GM21526 (cell line): ENCODE measurements around the gene NEU1.
"Not testable (repeated sequence)": the region's sequence is repeated elsewhere in the genome, so short reads cannot be mapped to it uniquely, and the experiment has no call there.

Experiments
- ATAC-seq: cut with Tn5 transposase; IDR thresholded peaks from one replicate; pipeline ENCODE4 v1.9.1; 2021; ENCODE audit warnings: moderate library complexity; ENCODE audit not compliant: unreplicated experiment, low FRiP score

Gene NEU1

GRCh38 chr6:31822036-31822821 lies 40.4 kb downstream of the NEU1 start:
- ATAC-seq: no peak

- ATAC-seq: no peak
Observed at GRCh38 chr6:31821301-31822035, 41.2 kb downstream of the NEU1 start.

GRCh38 chr6:31820399-31820798 lies 42.2 kb downstream of the NEU1 start:
- not testable (repeated sequence) for ATAC-seq

- no peak for ATAC-seq
Observed at GRCh38 chr6:31819871-31820299, 42.7 kb downstream of the NEU1 start.

GRCh38 chr6:31817929-31818511 lies 44.6 kb downstream of the NEU1 start:
- ATAC-seq: not testable (repeated sequence)

GRCh38 chr6:31817133-31817928 lies 45.3 kb downstream of the NEU1 start:
- ATAC-seq: not testable (repeated sequence)

- ATAC-seq: peak; percentile 23
Observed at GRCh38 chr6:31815025-31815838, 47.4 kb downstream of the NEU1 start, which contains the start of the genes HSPA1A and HSPA1L. HSPA1A (plus strand) TSS chr6:31815543; CDS start chr6:31815757, 214 bp downstream. HSPA1L (minus strand) TSS chr6:31815283; CDS start chr6:31811972, 3,311 bp downstream.

- ATAC-seq: no peak
Observed at GRCh38 chr6:31814677-31815024, 48.0 kb downstream of the NEU1 start.

GRCh38 chr6:31813465-31813849 lies 49.2 kb downstream of the NEU1 start:
- no peak for ATAC-seq

- no peak for ATAC-seq
Observed at GRCh38 chr6:31811645-31812044, 51.0 kb downstream of the NEU1 start.

- ATAC-seq: not testable (repeated sequence)
Observed at GRCh38 chr6:31808599-31808998, 54.0 kb downstream of the NEU1 start.
